IMR-90 (cell line): ENCODE data around the gene ATXN1. TPM values are rescaled to one million over a fixed set of nuclear protein-coding genes. Genes with fewer than 3 reads are reported as not detected.
A peak's percentile ranks its signal among the peaks of the same experiment; 100 is the strongest.

ENCODE experiments used
- ATAC-seq: fragments of 200-7000 bp; cut with Tn5 transposase; 2 replicates; pipeline ENCODE4 v1.9.1; 2020; ENCODE audit warnings: low read depth, mild to moderate bottlenecking, moderate library complexity
- BruUV-seq: library from RNA; stranded (reverse); fragments of 400-500 nt; replicated peaks from 2 replicates; lab custom pipeline; 2021; lab: Mats Ljungman, UMichigan
- CTCF ChIA-PET: fragments of 300-600 bp; formaldehyde crosslinking; extraction: SDS; loops from one replicate; lab custom pipeline; 2021; ENCODE audit warnings: antibody characterized with exemption; lab: Yijun Ruan, JAX
- POLR2A ChIA-PET: fragments of 300-600 bp; sonication (Branson Sonifier 250); formaldehyde crosslinking; loops from one replicate; lab custom pipeline; 2022; ENCODE audit warnings: antibody characterized with exemption; ENCODE audit not compliant: unreplicated experiment; lab: Charles Lee
- DNase-seq: peaks from one replicate; pipeline ENCODE4 v3.0.0; 2013
- H2AFZ ChIP-seq: replicated peaks from 2 replicates; pipeline ENCODE3; 2013; ENCODE audit warnings: low read length, mild to moderate bottlenecking; ENCODE audit not compliant: poor library complexity
- H2AK5ac ChIP-seq: 2 replicates; pipeline ENCODE4 v1.6.1; 2013; ENCODE audit warnings: low read depth, low read length, inconsistent platforms
- H2AK9ac ChIP-seq: replicated peaks from 2 replicates; pipeline ENCODE3; 2013; ENCODE audit warnings: mild to moderate bottlenecking, low read depth, low read length, moderate library complexity; ENCODE audit not compliant: poor library complexity
- H2BK120ac ChIP-seq: 2 replicates; pipeline ENCODE4 v1.6.1; 2013; ENCODE audit warnings: low read depth, low read length, inconsistent platforms
- H2BK15ac ChIP-seq: 3 replicates; pipeline ENCODE4 v1.6.1; 2013; ENCODE audit warnings: low read depth, low read length, inconsistent platforms
- H2BK20ac ChIP-seq: 2 replicates; pipeline ENCODE4 v1.6.1; 2013; ENCODE audit warnings: low read depth, mild to moderate bottlenecking, inconsistent platforms, low read length, moderate library complexity
- H2BK5ac ChIP-seq: 2 replicates; pipeline ENCODE4 v1.6.1; 2013; ENCODE audit warnings: mild to moderate bottlenecking, low read depth, low read length, inconsistent platforms; ENCODE audit not compliant: poor library complexity, severe bottlenecking
- H3K14ac ChIP-seq: replicated peaks from 2 replicates; pipeline ENCODE4 v1.6.1; 2013; ENCODE audit warnings: low read depth, low read length, inconsistent platforms
- H3K18ac ChIP-seq: 2 replicates; pipeline ENCODE4 v1.6.1; 2013; ENCODE audit warnings: low read depth, low read length, control low read depth
- H3K23ac ChIP-seq: 2 replicates; pipeline ENCODE4 v1.6.1; 2013; ENCODE audit warnings: low read depth, low read length, inconsistent platforms
- H3K27ac ChIP-seq: 2 replicates; pipeline ENCODE4 v1.5.1; 2013; ENCODE audit warnings: mild to moderate bottlenecking, control low read depth, low read length; ENCODE audit not compliant: insufficient read depth
- H3K27me3 ChIP-seq: 2 replicates; pipeline ENCODE4 v1.6.1; 2013; ENCODE audit warnings: low read length; ENCODE audit not compliant: control insufficient read depth, insufficient read depth
- H3K36me3 ChIP-seq: 2 replicates; pipeline ENCODE4 v1.6.1; 2013; ENCODE audit warnings: low read length, mixed read lengths; ENCODE audit not compliant: control insufficient read depth, insufficient read depth
- H3K4ac ChIP-seq: 2 replicates; pipeline ENCODE4 v1.6.1; 2013; ENCODE audit warnings: low read depth, low read length, inconsistent platforms
- H3K4me1 ChIP-seq: 2 replicates; pipeline ENCODE4 v1.6.1; 2013; ENCODE audit warnings: low read length, mixed read lengths; ENCODE audit not compliant: control insufficient read depth, insufficient read depth
- H3K4me2 ChIP-seq: 2 replicates; pipeline ENCODE4 v1.6.1; 2013; ENCODE audit warnings: low read depth, mild to moderate bottlenecking, control low read depth, low read length, moderate library complexity
- H3K4me3 ChIP-seq: 2 replicates; pipeline ENCODE4 v1.5.1; 2013; ENCODE audit warnings: low read depth, mild to moderate bottlenecking, control low read depth, low read length, moderate library complexity; ENCODE audit not compliant: insufficient read depth
- H3K56ac ChIP-seq: 2 replicates; pipeline ENCODE4 v1.6.1; 2013; ENCODE audit warnings: low read length, inconsistent platforms; ENCODE audit not compliant: insufficient read depth; ENCODE audit errors: extremely low read depth
- H3K79me1 ChIP-seq, 2 experiments: 2 replicates each; pipeline ENCODE4 v1.6.1; 2013; ENCODE audit warnings: low read length in 2 of 2, inconsistent platforms in 1 of 2, low read depth in 1 of 2
- H3K9ac ChIP-seq: 2 replicates; pipeline ENCODE4 v1.6.1; 2013; ENCODE audit warnings: low read depth, low read length, control low read depth
- H3K9me1 ChIP-seq: 2 replicates; pipeline ENCODE4 v1.6.1; 2013; ENCODE audit warnings: low read length, inconsistent platforms; ENCODE audit not compliant: insufficient read depth
- H3K9me3 ChIP-seq: 2 replicates; pipeline ENCODE4 v1.6.1; 2013; ENCODE audit warnings: low read length; ENCODE audit not compliant: control insufficient read depth, insufficient read depth
- H4K20me1 ChIP-seq: 2 replicates; pipeline ENCODE4 v1.6.1; 2013; ENCODE audit warnings: low read length, inconsistent platforms; ENCODE audit not compliant: insufficient read depth
- H4K5ac ChIP-seq: 2 replicates; pipeline ENCODE4 v1.6.1; 2013; ENCODE audit warnings: mild to moderate bottlenecking, low read depth, low read length, control low read depth
- H4K8ac ChIP-seq, 2 experiments: 2 replicates each; pipeline ENCODE4 v1.6.1; 2013; ENCODE audit warnings: low read depth in 2 of 2, low read length in 2 of 2, control low read depth in 1 of 2, inconsistent platforms in 1 of 2
- H4K91ac ChIP-seq: 2 replicates; pipeline ENCODE4 v1.6.1; 2013; ENCODE audit warnings: low read depth, low read length, inconsistent platforms; ENCODE audit not compliant: insufficient read depth
- BHLHE40 ChIP-seq: fragments of 150-350 bp; IDR thresholded peaks from 2 replicates; pipeline ENCODE4 v1.6.1; 2016; ENCODE audit warnings: mild to moderate bottlenecking, low read depth, low read length
- CEBPB ChIP-seq: IDR thresholded peaks from 2 replicates; pipeline ENCODE4 v1.6.1; 2012; ENCODE audit warnings: low read depth, low read length, improper control_type of control experiment
- CHD1 ChIP-seq: IDR thresholded peaks from 2 replicates; pipeline ENCODE4 v1.6.1; 2012; ENCODE audit warnings: low read depth, low read length, improper control_type of control experiment
- CTCF ChIP-seq: conservative IDR thresholded peaks from 2 replicates; pipeline ENCODE4 v1.5.1; 2012; ENCODE audit warnings: mild to moderate bottlenecking, low read depth, low read length, improper control_type of control experiment
- ELK1 ChIP-seq: fragments of 150-350 bp; IDR thresholded peaks from 2 replicates; pipeline ENCODE4 v1.6.1; 2016; ENCODE audit warnings: low read depth, mild to moderate bottlenecking, low read length, moderate library complexity, borderline replicate concordance
- FOS ChIP-seq: fragments of 150-350 bp; IDR thresholded peaks from 2 replicates; pipeline ENCODE4 v1.6.1; 2016; ENCODE audit warnings: low read depth, low read length
- MAFK ChIP-seq: IDR thresholded peaks from 2 replicates; pipeline ENCODE4 v1.6.1; 2012; ENCODE audit warnings: low read depth, low read length, improper control_type of control experiment
- MAZ ChIP-seq: IDR thresholded peaks from 2 replicates; pipeline ENCODE4 v1.6.1; 2012; ENCODE audit warnings: low read depth, mild to moderate bottlenecking, low read length, improper control_type of control experiment, moderate library complexity, borderline replicate concordance
- MXI1 ChIP-seq: IDR thresholded peaks from 2 replicates; pipeline ENCODE4 v1.6.1; 2012; ENCODE audit warnings: low read depth, mild to moderate bottlenecking, low read length, moderate library complexity, borderline replicate concordance
- POLR2A ChIP-seq: IDR thresholded peaks from 2 replicates; pipeline ENCODE4 v1.6.1; 2012; ENCODE audit warnings: mild to moderate bottlenecking, low read depth, low read length
- RAD21 ChIP-seq: IDR thresholded peaks from 2 replicates; pipeline ENCODE4 v1.6.1; 2012; ENCODE audit warnings: low read length, improper control_type of control experiment
- RCOR1 ChIP-seq: IDR thresholded peaks from 2 replicates; pipeline ENCODE4 v1.6.1; 2012; ENCODE audit warnings: mild to moderate bottlenecking, low read length, improper control_type of control experiment; ENCODE audit not compliant: insufficient replicate concordance
- RFX5 ChIP-seq: IDR thresholded peaks from 2 replicates; pipeline ENCODE4 v1.8.0; 2012; ENCODE audit warnings: low read depth, mild to moderate bottlenecking, low read length, moderate library complexity
- SMC3 ChIP-seq: fragments of 150-350 bp; IDR thresholded peaks from 2 replicates; pipeline ENCODE4 v1.6.1; 2016; ENCODE audit warnings: low read depth, mild to moderate bottlenecking, antibody characterized with exemption, low read length, moderate library complexity
- USF2 ChIP-seq: fragments of 150-350 bp; IDR thresholded peaks from 2 replicates; pipeline ENCODE4 v1.6.1; 2017; ENCODE audit warnings: mild to moderate bottlenecking, antibody characterized with exemption, low read length, low read depth
- WGBS, 2 experiments: methylation state at CpG; one replicate each; pipeline versions ENCODE4 v1.1.5 to v1.1.7; 2013; ENCODE audit warnings: missing lambda C conversion rate in 2 of 2; ENCODE audit not compliant: insufficient read length in 1 of 2; ENCODE audit errors: extremely low coverage in 2 of 2; 5-methylcytosine and 5-hydroxymethylcytosine counted together
- dilution Hi-C: fragments of 300-500 bp; cut with HindIII; formaldehyde crosslinking; loops from one replicate; pipeline ENCODE4 v1.14.3; 2018; ENCODE audit warnings: low sequenced_read_pairs; ENCODE audit not compliant: unreplicated experiment
- in situ Hi-C: fragments of 300-500 bp; cut with MboI; formaldehyde crosslinking; loops from 3 replicates; pipeline ENCODE4 v1.14.3; 2019; ENCODE audit warnings: low sequenced_read_pairs, inconsistent platforms, mixed read lengths
- intact Hi-C: fragments of 100-400 bp; cut with micrococcal nuclease; formaldehyde crosslinking; loops from 2 replicates; pipeline ENCODE4 v1.10.0; 2022
- polyA plus RNA-seq, 3 experiments: library from polyadenylated mRNA; depleted of rRNA; stranded (reverse); fragments of >200 nt; gene quantifications; 2 replicates each; pipeline ENCODE4 v1.2.3, GENCODE V29; 2012; ENCODE audit warnings: low replicate concordance in 1 of 3
- total RNA-seq: library from RNA; depleted of rRNA; stranded (reverse); fragments of >200 nt; gene quantifications from 2 replicates; pipeline ENCODE4 v1.2.3, GENCODE V29; 2012

ATXN1 gene
- total and polyA plus RNA-seq, 2 of the 4 experiments (the other 2 are of a cell fraction): 7.3 to 11.1 TPM

- intact Hi-C loops (no loop called here), dilution Hi-C loops (no loop called here), in situ Hi-C loops (no loop called here)
- peak overlapping the region; percentile 57; the same call in 1 of the 3 replicates for H2BK15ac ChIP-seq
- no peak overlapping the region for H4K5ac ChIP-seq
- no peak overlapping the region for H2AFZ ChIP-seq
- H3K36me3 ChIP-seq: no peaks in the 10 kb centered on the region
- peak overlapping the region; percentile 24; the same call in 1 of the 2 replicates for H3K18ac ChIP-seq
- H3K14ac ChIP-seq: peak overlapping the region; percentile 53
- no TSS peak for BruUV-seq
- peak overlapping the region; percentile 83 for H2AK5ac ChIP-seq
- H2BK120ac ChIP-seq: peak overlapping the region; percentile 74
- H3K4me2 ChIP-seq: no peak overlapping the region
- peak overlapping the region; percentile 74 for H2BK20ac ChIP-seq
- peak overlapping the region; percentile 22 for H2AK9ac ChIP-seq
- H3K4ac ChIP-seq: peak overlapping the region; percentile 58
- H3K79me1 ChIP-seq: peaks cover 3 to 19% of the 10 kb centered on the region in 2 experiments; a peak in 2 of 4 replicates
- peaks cover 13% of the 10 kb centered on the region for H3K4me1 ChIP-seq
- ATAC-seq (no peak), DNase-seq (no peak)
- no peak for TF ChIP-seq CEBPB
- TF ChIP-seq MXI1: no peak
- TF ChIP-seq CTCF: no peak
- no peak for TF ChIP-seq BHLHE40
- TF ChIP-seq RAD21: no peak
- TF ChIP-seq POLR2A: no peak
- no peak for TF ChIP-seq USF2
- TF ChIP-seq RFX5: no peak
- no peak for TF ChIP-seq RCOR1
- no peak for TF ChIP-seq CHD1
- TF ChIP-seq MAZ: no peak
- TF ChIP-seq FOS: no peak
- no peak for TF ChIP-seq SMC3
- TF ChIP-seq ELK1: no peak
- TF ChIP-seq MAFK: no peak
- ChIA-PET POLR2A (no interaction called here), CTCF (no interaction called here)
- no peak overlapping the region for H3K9ac ChIP-seq
- H4K8ac ChIP-seq: 0 out of 4 replicates have a peak overlapping the region, but pooled peaks of 1 of the 2 experiments have one; percentile 2
- 100% methylated on average over 3 of the region's 8 CpGs; no CpG with 5 or more reads in 1 of the 2 experiments for WGBS, 2 experiments
- H3K27me3 ChIP-seq: no peaks in the 10 kb centered on the region
- H3K27ac ChIP-seq: no peak overlapping the region
- peaks cover 13% of the 10 kb centered on the region for H3K9me1 ChIP-seq
- H4K20me1 ChIP-seq: no peaks in the 10 kb centered on the region
- no peaks in the 10 kb centered on the region for H3K9me3 ChIP-seq
- H4K91ac ChIP-seq: peak overlapping the region; percentile 73
- no peak overlapping the region for H3K56ac ChIP-seq
- H3K4me3 ChIP-seq: no peak overlapping the region
- H2BK5ac ChIP-seq: peak overlapping the region; percentile 34
- H3K23ac ChIP-seq: no peak overlapping the region
These were observed 417.7 kb downstream of the ATXN1 start for GRCh38 chr6:16343593-16343992.
